Heart left ventricle (tissue), 16 donors: Measurements from ENCODE around the gene ARSB. TPM values are rescaled to one million over a fixed set of nuclear protein-coding genes. Genes with fewer than 3 reads are reported as not detected.

Experiments used
- ATAC-seq, 4 donors: fragments of 200-7000 bp; cut with Tn5 transposase; one replicate each; pipeline ENCODE4 v1.9.1; 2020 to 2022; ENCODE audit warnings: moderate library complexity in 4 of 4, mild to moderate bottlenecking in 3 of 4, moderate number of reproducible peaks in 1 of 4
- DNase-seq, 5 donors: peaks; one replicate each; pipeline ENCODE4 v3.0.0-alpha.2; 2020
- H3K27ac ChIP-seq, 12 donors: fragments of 200-600 bp; sonication (generic) in 4 of 12; one replicate each; pipeline versions ENCODE4 v1.5.0 to v1.8.0; 2016 to 2022; ENCODE audit warnings: mild to moderate bottlenecking in 2 of 12
- H3K27me3 ChIP-seq, 9 donors: fragments of 200-600 bp; sonication (generic) in 2 of 9; one replicate each; pipeline versions ENCODE4 v1.5.1 to v1.8.0; 2016 to 2022; ENCODE audit warnings: mild to moderate bottlenecking in 3 of 9
- H3K36me3 ChIP-seq, 9 donors: fragments of 200-600 bp; sonication (generic) in 2 of 9; one replicate each; pipeline versions ENCODE4 v1.5.0 to v1.8.0; 2018 to 2022; ENCODE audit warnings: mild to moderate bottlenecking in 2 of 9
- H3K4me1 ChIP-seq, 12 donors: fragments of 200-600 bp; sonication (generic) in 4 of 12; one replicate each; pipeline versions ENCODE4 v1.5.0 to v1.8.0; 2016 to 2022; ENCODE audit warnings: mild to moderate bottlenecking in 3 of 12
- H3K4me3 ChIP-seq, 12 donors: fragments of 200-600 bp; sonication (generic) in 4 of 12; one replicate each; pipeline versions ENCODE4 v1.5.0 to v1.8.0; 2017 to 2022; ENCODE audit warnings: mild to moderate bottlenecking in 9 of 12, moderate library complexity in 4 of 12
- H3K9me3 ChIP-seq, 12 donors: fragments of 200-600 bp; sonication (generic) in 4 of 12; one replicate each; pipeline versions ENCODE4 v1.5.0 to v1.8.0; 2016 to 2022; ENCODE audit warnings: mild to moderate bottlenecking in 1 of 12
- POLR2A ChIP-seq, 2 donors: fragments of 450-650 bp; IDR thresholded peaks; one replicate each; pipeline ENCODE4 v1.6.1; 2017; ENCODE audit warnings: antibody characterized with exemption in 2 of 2, mild to moderate bottlenecking in 2 of 2, moderate library complexity in 2 of 2
- WGBS, 4 donors: extraction: QIAGEN DNeasy Blood & Tissue Kit in 2 of 4; methylation state at CpG; one replicate each; pipeline versions ENCODE4 v1.1.5 to v1.1.7; 2013 to 2018; 5-methylcytosine and 5-hydroxymethylcytosine counted together
- intact Hi-C, 10 donors: fragments of 100-400 bp; cut with DNase I; formaldehyde crosslinking; loops; one replicate each; pipeline versions ENCODE4 v1.11.1 to v1.14.2; 2022
- polyA plus RNA-seq, 2 donors: library from polyadenylated mRNA; stranded (reverse); fragments of 200-250 nt; gene quantifications; one replicate each; pipeline ENCODE4 v1.2.3, GENCODE V29; 2013
- total RNA-seq, 9 donors: library from RNA; depleted of rRNA in 2 of 9; stranded (reverse); fragments of >200 nt in 2 of 9; fragmentation: NEBNext Ultra II Directional in 3 of 9; extraction: Animal tissue kit (Norgen Biotek cat#: 25700) in 3 of 9; gene quantifications; one replicate each; pipeline versions ENCODE4 v1.1.0 to v1.2.4, GENCODE V29; 2016 to 2023
- TF ChIP-seq, protein P1 (sequence below), 12 donors: fragments of 200-600 bp; sonication (generic) in 4 of 12; IDR thresholded peaks; one replicate each; pipeline versions ENCODE4 v1.5.0 to v1.8.0; 2018 to 2022; ENCODE audit warnings: antibody characterized with exemption in 12 of 12, mild to moderate bottlenecking in 5 of 12
- donor health status: ischemic (EF 13 %, LVEDD 7.1; RV severe dilation, severe dysfunction).
- donor health status: healthy with polysubstance abuse.
- donor health status: DM: no; HTN: yes; CAD: no.
- donor health status: DM: no; HTN: no; CAD: no.
- donor health status: ischemic (EF 25% LVEDD 6.9; RV normal size, moderate dysfunction).
- donor health status: ischemic (EF 25% LVEDD 5.7; RV mildly dilated, moderate dysfunction).
- donor health status: healthy.
- donor health status: DM: yes; HTN: yes; CAD: no.
- donor health status: ischemic (EF 35%, LVEDD 5.7; RV mildly dilated, moderate dysfunction).
- donor health status: nonischemic (EF 11% LVEDD 7.7; RV severe dilation, severe dysfunction).
- donor health status: DM: yes; HTN: yes; CAD: no.
- donor health status: PGD.
- donor health status: ischemic (EF 29% LVEDD 5.4; RV normal size, mild dysfunction).
- donor health status: nonischemic (EF 23%, LVEDD 6.1; RV moderate dilation, normal function).

The ARSB gene
- total and polyA plus RNA-seq, 11 donors, result 2.2 to 25.8 (median 14.4) TPM

DNA sequence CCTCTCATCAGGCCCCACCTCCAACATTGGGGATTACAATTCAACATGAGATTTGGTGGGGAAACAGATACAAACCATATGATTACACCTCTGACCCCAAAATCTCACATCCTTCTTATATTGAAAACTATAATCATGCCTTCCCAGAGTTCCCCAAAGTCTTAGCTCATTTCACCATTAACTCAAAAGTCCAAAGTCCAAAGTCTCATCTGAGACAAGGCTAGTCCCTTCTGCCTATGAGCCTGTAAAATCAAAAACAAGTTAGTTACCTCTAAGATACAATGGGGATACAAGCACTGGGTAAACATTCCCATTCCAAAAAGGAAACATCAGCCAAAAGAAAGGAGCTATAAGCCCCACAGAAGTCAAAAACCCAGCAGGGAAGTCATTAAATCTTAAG, 26.8 kb upstream of the ARSB start:
- intact Hi-C loops, result no loop called here
- no peaks in the 10 kb centered on the region for H3K4me1 ChIP-seq
- no peaks in the 10 kb centered on the region for H3K27me3 ChIP-seq
- no peak overlapping the region for H3K27ac ChIP-seq
- TF ChIP-seq, protein P1, sequence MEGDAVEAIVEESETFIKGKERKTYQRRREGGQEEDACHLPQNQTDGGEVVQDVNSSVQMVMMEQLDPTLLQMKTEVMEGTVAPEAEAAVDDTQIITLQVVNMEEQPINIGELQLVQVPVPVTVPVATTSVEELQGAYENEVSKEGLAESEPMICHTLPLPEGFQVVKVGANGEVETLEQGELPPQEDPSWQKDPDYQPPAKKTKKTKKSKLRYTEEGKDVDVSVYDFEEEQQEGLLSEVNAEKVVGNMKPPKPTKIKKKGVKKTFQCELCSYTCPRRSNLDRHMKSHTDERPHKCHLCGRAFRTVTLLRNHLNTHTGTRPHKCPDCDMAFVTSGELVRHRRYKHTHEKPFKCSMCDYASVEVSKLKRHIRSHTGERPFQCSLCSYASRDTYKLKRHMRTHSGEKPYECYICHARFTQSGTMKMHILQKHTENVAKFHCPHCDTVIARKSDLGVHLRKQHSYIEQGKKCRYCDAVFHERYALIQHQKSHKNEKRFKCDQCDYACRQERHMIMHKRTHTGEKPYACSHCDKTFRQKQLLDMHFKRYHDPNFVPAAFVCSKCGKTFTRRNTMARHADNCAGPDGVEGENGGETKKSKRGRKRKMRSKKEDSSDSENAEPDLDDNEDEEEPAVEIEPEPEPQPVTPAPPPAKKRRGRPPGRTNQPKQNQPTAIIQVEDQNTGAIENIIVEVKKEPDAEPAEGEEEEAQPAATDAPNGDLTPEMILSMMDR (IDR thresholded peaks at IDR 0.05), result no peak
- no peak for TF ChIP-seq POLR2A (IDR thresholded peaks at IDR 0.05)
- no peaks in the 10 kb centered on the region for H3K36me3 ChIP-seq
- DNase-seq, result no peak
- peaks cover 0 to 14% (median 0%) of the 10 kb centered on the region in 12 donors for H3K9me3 ChIP-seq
- no peak for ATAC-seq
- no peak overlapping the region for H3K4me3 ChIP-seq

DNA sequence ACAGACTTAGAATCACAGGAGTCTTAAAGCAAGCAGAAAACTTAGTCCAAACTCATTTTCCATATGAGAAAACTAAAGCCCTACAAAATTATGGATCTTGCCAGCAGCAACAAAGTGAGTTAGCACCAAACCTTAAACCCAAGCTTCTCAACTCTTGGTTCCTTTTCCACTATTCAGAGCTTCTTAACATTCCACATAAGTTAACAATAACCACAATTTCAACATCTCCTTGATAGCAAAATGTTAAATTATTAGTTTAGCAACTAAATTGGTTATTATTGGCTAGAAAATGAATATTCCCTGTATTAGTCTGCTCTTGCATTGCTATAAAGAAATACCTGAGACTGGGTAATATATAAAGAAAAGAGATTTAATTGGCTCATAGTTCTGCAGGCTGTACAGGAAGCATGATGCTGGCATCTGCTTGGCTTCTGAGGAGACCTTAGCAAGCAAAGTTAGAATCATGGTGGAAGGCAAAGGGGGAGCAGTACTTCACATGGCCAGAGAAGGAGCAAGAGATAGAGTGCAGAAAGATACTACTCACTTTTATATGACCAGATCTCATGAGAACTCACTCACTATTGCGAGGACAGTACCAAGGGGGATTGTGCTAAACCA, 26.2 kb upstream of the ARSB start:
- Histone ChIP-seq H3K27me3 (no peaks in the 10 kb centered on the region), H3K4me1 (no peaks in the 10 kb centered on the region), H3K4me3 (no peak overlapping the region), H3K9me3 (peaks cover 0 to 14% (median 0%) of the 10 kb centered on the region in 12 donors), H3K27ac (no peak overlapping the region), H3K36me3 (no peaks in the 10 kb centered on the region)
- ATAC-seq (no peak), DNase-seq (no peak)
- TF ChIP-seq POLR2A (IDR thresholded peaks at IDR 0.05), result no peak
- TF ChIP-seq, protein P1 (IDR thresholded peaks at IDR 0.05), result no peak
- intact Hi-C loops, result no loop called here
- WGBS, 4 donors, result 89 to 100% (median 97%) methylated on average over 1 of the region's 1 CpG

DNA sequence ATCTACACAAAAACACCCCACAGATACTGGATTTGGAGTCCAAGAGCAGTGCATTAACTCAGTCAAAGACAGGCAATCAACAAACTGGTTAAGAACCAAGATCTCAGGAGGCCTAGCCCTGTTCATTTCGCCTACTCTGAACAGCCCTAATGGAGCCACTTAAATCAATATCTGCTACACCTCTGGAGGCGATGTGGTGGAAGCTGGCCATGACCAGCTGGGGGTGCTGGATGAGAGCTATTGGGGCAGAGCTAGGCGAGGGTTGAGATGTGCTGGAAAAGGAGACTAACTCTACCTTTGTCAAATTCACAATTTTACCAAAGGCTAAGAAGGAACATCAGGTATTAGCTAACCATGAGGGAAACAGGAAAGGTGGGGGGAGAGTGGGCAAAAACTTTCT, 23.3 kb upstream of the ARSB start:
- H3K9me3 ChIP-seq, result peaks cover 0 to 12% (median 0%) of the 10 kb centered on the region in 12 donors
- TF ChIP-seq, protein P1 (IDR thresholded peaks at IDR 0.05), result no peak
- H3K27me3 ChIP-seq, result no peaks in the 10 kb centered on the region
- no peak overlapping the region for H3K27ac ChIP-seq
- intact Hi-C loops, result no loop called here
- ATAC-seq, result no peak
- WGBS, 4 donors, result 55 to 97% (median 80%) methylated on average over 3 of the region's 3 CpGs
- DNase-seq, result no peak
- no peaks in the 10 kb centered on the region for H3K4me1 ChIP-seq
- H3K36me3 ChIP-seq, result no peaks in the 10 kb centered on the region
- no peak overlapping the region for H3K4me3 ChIP-seq

DNA sequence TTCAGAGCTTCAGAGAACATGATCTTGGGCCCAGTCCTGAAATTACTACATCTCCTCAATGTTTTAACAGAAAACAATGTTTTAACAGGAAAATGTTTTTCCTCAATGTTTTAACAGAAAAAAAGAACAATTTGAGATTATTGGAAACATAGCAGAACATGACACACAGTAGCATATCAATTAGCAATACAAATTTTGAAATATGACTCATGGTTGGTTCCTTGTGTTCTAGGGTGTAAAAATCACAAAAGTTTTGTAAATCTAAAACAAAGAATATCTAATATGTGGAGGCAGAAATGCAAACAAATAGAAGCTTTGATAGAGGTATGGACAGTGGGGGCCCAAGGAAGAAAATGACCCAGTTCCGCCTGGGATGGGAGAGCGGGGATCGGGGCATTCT, 22.8 kb upstream of the ARSB start:
- no peaks in the 10 kb centered on the region for H3K36me3 ChIP-seq
- intact Hi-C loops, result no loop called here
- WGBS, 4 donors, result 82 to 99% (median 95%) methylated on average over 3 of the region's 3 CpGs
- ATAC-seq (no peak), DNase-seq (no peak)
- H3K27me3 ChIP-seq, result no peaks in the 10 kb centered on the region
- no peaks in the 10 kb centered on the region for H3K4me1 ChIP-seq
- peaks cover 0 to 7% (median 0%) of the 10 kb centered on the region in 12 donors for H3K9me3 ChIP-seq
- no peak overlapping the region for H3K27ac ChIP-seq
- TF ChIP-seq POLR2A (IDR thresholded peaks at IDR 0.05), result no peak
- TF ChIP-seq, protein P1 (IDR thresholded peaks at IDR 0.05), result no peak
- no peak overlapping the region for H3K4me3 ChIP-seq
